Left lung (tissue), 10 donors: Measurements from ENCODE around the gene ANXA3. TPM values are rescaled to one million over a fixed set of nuclear protein-coding genes. Genes with fewer than 3 reads are reported as not detected.

Source experiments
- ATAC-seq: fragments of 200-7000 bp; cut with Tn5 transposase; one replicate; pipeline ENCODE4 v1.9.1; 2020; ENCODE audit warnings: moderate library complexity
- DNase-seq, 4 donors: peaks; one replicate each; pipeline ENCODE4 v3.0.0-alpha.2; 2013 to 2020
- H3K27ac ChIP-seq, 2 donors: fragments of 200-600 bp; sonication (generic) in 1 of 2; one replicate each; pipeline versions ENCODE4 v1.5.0 to v1.8.0; 2020 to 2021
- H3K27me3 ChIP-seq, 2 donors: fragments of 200-600 bp; sonication (generic) in 1 of 2; one replicate each; pipeline versions ENCODE4 v1.5.0 to v1.8.0; 2020 to 2021
- H3K36me3 ChIP-seq, 2 donors: fragments of 200-600 bp; sonication (generic) in 1 of 2; one replicate each; pipeline versions ENCODE4 v1.5.0 to v1.8.0; 2020 to 2021
- H3K4me1 ChIP-seq, 2 donors: fragments of 200-600 bp; one replicate each; pipeline ENCODE4 v1.8.0; 2021
- H3K4me3 ChIP-seq, 2 donors: fragments of 200-600 bp; sonication (generic) in 1 of 2; one replicate each; pipeline versions ENCODE4 v1.5.0 to v1.8.0; 2020 to 2021; ENCODE audit warnings: mild to moderate bottlenecking in 1 of 2
- H3K9me3 ChIP-seq, 2 donors: fragments of 200-600 bp; sonication (generic) in 1 of 2; one replicate each; pipeline versions ENCODE4 v1.5.0 to v1.8.0; 2020 to 2021
- intact Hi-C, 2 donors: fragments of 100-400 bp; cut with DNase I; formaldehyde crosslinking; loops; one replicate each; pipeline versions ENCODE4 v1.11.2 to v1.14.2; 2022
- polyA plus RNA-seq, 6 donors: library from polyadenylated mRNA; unstranded; fragments of 120-200 nt; gene quantifications; one replicate each; pipeline ENCODE4 v1.2.1, GENCODE V29; 2013; ENCODE audit not compliant: insufficient read length in 6 of 6
- total RNA-seq, 2 donors: library from RNA; stranded (reverse); fragmentation: NEBNext Ultra II Directional; extraction: Animal tissue kit (Norgen Biotek cat#: 25700); gene quantifications; one replicate each; pipeline ENCODE4 v1.2.1, GENCODE V29; 2021
- TF ChIP-seq, protein P1 (sequence below), 2 donors: fragments of 200-600 bp; sonication (generic) in 1 of 2; IDR thresholded peaks; one replicate each; pipeline versions ENCODE4 v1.5.0 to v1.8.0; 2021; ENCODE audit warnings: antibody characterized with exemption in 2 of 2
- donor health status: DM: no; HTN: yes; CAD: no.
- donor health status: DM: no; HTN: no; CAD: no.

ANXA3 gene
- total and polyA plus RNA-seq, 8 donors = 70.4 to 159 (median 112) TPM

- no peak for DNase-seq
- Histone ChIP-seq H3K9me3 (no peaks in the 10 kb centered on the region), H3K4me3 (no peak overlapping the region), H3K4me1 (peaks cover 6 to 14% of the 10 kb centered on the region in 2 donors), H3K27ac (peak overlapping the region; percentile 34 to 51), H3K27me3 (no peaks in the 10 kb centered on the region), H3K36me3 (peaks cover 0 to 8% of the 10 kb centered on the region in 2 donors)
- peak; percentile 76 for ATAC-seq
- intact Hi-C loops = no loop called here
- TF ChIP-seq, protein P1, sequence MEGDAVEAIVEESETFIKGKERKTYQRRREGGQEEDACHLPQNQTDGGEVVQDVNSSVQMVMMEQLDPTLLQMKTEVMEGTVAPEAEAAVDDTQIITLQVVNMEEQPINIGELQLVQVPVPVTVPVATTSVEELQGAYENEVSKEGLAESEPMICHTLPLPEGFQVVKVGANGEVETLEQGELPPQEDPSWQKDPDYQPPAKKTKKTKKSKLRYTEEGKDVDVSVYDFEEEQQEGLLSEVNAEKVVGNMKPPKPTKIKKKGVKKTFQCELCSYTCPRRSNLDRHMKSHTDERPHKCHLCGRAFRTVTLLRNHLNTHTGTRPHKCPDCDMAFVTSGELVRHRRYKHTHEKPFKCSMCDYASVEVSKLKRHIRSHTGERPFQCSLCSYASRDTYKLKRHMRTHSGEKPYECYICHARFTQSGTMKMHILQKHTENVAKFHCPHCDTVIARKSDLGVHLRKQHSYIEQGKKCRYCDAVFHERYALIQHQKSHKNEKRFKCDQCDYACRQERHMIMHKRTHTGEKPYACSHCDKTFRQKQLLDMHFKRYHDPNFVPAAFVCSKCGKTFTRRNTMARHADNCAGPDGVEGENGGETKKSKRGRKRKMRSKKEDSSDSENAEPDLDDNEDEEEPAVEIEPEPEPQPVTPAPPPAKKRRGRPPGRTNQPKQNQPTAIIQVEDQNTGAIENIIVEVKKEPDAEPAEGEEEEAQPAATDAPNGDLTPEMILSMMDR (IDR thresholded peaks at IDR 0.05) = no peak
Observed at GRCh38 chr4:78569306-78569821, 17.8 kb downstream of the ANXA3 start.

DNA sequence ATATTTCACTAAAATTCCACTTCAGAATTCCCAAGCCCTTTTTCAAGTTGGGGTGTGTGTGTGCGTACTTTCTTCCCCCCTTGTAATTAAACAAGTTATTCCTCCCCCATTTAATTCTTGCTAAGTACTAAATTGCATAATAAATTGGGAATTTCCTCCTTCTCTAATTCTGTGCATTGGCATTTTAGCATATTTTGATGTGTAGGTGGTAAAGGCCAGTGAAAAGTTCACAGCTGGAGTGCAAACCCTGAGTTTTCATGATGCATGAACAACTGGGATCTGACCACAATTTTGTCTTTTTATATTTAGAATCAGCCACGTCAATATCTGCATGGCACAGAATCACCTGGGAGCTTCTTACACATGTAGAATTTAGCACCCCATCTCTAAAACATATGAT is 18.5 kb downstream of the ANXA3 start:
- DNase-seq (no peak), ATAC-seq (no peak)
- intact Hi-C loops = no loop called here
- no peak overlapping the region for H3K4me3 ChIP-seq
- TF ChIP-seq, protein P1 (IDR thresholded peaks at IDR 0.05) = no peak
- peaks cover 6 to 14% of the 10 kb centered on the region in 2 donors for H3K4me1 ChIP-seq
- H3K27ac ChIP-seq = peak overlapping the region in 1 of 2 donors; percentile 9
- H3K27me3 ChIP-seq = no peaks in the 10 kb centered on the region
- no peaks in the 10 kb centered on the region for H3K9me3 ChIP-seq
- peaks cover 0 to 14% of the 10 kb centered on the region in 2 donors for H3K36me3 ChIP-seq

DNA sequence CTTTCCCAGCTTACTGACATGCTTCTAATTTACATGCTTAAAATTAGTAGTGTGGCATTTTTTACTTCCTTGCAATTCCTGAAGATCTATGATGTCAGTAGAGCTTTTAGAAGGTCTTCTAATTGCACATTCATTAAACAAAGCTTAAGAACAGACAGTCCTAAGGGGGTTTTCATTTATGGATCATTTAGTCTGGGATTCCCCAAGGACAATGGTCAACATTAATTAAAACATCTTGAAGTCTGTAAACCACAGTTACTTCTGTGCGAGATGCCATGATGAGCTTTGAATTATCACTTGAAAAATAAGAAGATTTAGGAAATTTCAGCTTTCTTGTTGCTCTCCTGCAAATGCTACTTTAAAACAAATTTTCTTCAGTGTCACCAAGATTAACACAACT is 20.2 kb downstream of the ANXA3 start:
- H3K27me3 ChIP-seq = no peaks in the 10 kb centered on the region
- DNase-seq = no peak
- H3K27ac ChIP-seq = no peak overlapping the region
- ATAC-seq = no peak
- intact Hi-C loops = no loop called here
- no peaks in the 10 kb centered on the region for H3K9me3 ChIP-seq
- no peak overlapping the region for H3K4me3 ChIP-seq
- H3K36me3 ChIP-seq = peaks cover 0 to 15% of the 10 kb centered on the region in 2 donors
- peaks cover 5 to 6% of the 10 kb centered on the region in 2 donors for H3K4me1 ChIP-seq
- TF ChIP-seq, protein P1 (IDR thresholded peaks at IDR 0.05) = no peak

- no peak for ATAC-seq
- H3K27me3 ChIP-seq = no peaks in the 10 kb centered on the region
- intact Hi-C loops = no loop called here
- no peak overlapping the region for H3K27ac ChIP-seq
- H3K4me3 ChIP-seq = no peak overlapping the region
- peaks cover 0 to 59% of the 10 kb centered on the region in 2 donors for H3K36me3 ChIP-seq
- no peak for DNase-seq
- no peaks in the 10 kb centered on the region for H3K9me3 ChIP-seq
- TF ChIP-seq, protein P1 (IDR thresholded peaks at IDR 0.05) = no peak
- no peaks in the 10 kb centered on the region for H3K4me1 ChIP-seq
Observed at GRCh38 chr4:78578674-78579425, 27.3 kb downstream of the ANXA3 start.

- DNase-seq = no peak
- TF ChIP-seq, protein P1 (IDR thresholded peaks at IDR 0.05) = no peak
- intact Hi-C loops = no loop called here
Observed at GRCh38 chr4:78581618-78582017, 30.0 kb downstream of the ANXA3 start.

More at GRCh38 chr4:78581618-78582017, 30.0 kb downstream of the ANXA3 start:
- no peak overlapping the region for H3K4me3 ChIP-seq
- H3K9me3 ChIP-seq = no peaks in the 10 kb centered on the region
- H3K27ac ChIP-seq = no peak overlapping the region
- no peaks in the 10 kb centered on the region for H3K27me3 ChIP-seq
- ATAC-seq = peak; percentile 79
- no peaks in the 10 kb centered on the region for H3K4me1 ChIP-seq
- H3K36me3 ChIP-seq = peaks cover 0 to 77% of the 10 kb centered on the region in 2 donors
